A172 (cell line): ENCODE measurements around the gene CTAG1A. TPM values are rescaled to one million over a fixed set of nuclear protein-coding genes. Genes with fewer than 3 reads are reported as not detected.
A peak's percentile ranks its signal among the peaks of the same experiment; 100 is the strongest.
"Not testable (repeated sequence)": the region's sequence is repeated elsewhere in the genome, so short reads cannot be mapped to it uniquely, and the experiment has no call there.

Experiments
- DNase-seq: peaks from one replicate; pipeline ENCODE4 v3.0.0-alpha.2; 2015; ENCODE audit warnings: low spot score
- total RNA-seq: library from RNA; depleted of rRNA; stranded (reverse); fragments of >200 nt; shearing (Covaris generic); gene quantifications from 2 replicates; pipeline ENCODE4 v1.2.3, GENCODE V29; 2014

Gene CTAG1A
- total RNA-seq, 1 experiment from 2014 or later = not detected

GRCh38 chrX:154573061-154573460 is 11.9 kb upstream of the CTAG1A start:
- not testable (repeated sequence) for DNase-seq

GRCh38 chrX:154575076-154575475 is 9.9 kb upstream of the CTAG1A start:
- not testable (repeated sequence) for DNase-seq

DNA sequence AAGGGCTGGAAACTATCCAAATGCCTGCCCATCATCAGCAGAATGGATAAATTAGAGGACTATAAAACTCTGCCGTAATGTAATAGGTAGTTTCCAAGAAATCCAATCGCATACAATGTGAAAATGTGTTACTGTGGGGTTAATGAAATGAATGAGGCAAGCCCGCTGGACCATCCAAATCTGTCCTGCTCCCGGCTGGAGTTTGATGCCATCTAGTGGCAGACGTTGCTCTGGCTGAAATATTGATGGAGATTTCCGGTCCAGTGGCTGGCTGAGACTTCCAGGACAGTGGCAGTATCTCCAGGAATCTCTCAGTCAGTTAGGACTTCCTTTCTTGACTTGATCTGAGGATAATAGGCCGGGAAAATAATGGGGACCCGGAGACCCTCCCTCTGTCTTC is 1.9 kb upstream of the CTAG1A start:
- DNase-seq = not testable (repeated sequence)

DNA sequence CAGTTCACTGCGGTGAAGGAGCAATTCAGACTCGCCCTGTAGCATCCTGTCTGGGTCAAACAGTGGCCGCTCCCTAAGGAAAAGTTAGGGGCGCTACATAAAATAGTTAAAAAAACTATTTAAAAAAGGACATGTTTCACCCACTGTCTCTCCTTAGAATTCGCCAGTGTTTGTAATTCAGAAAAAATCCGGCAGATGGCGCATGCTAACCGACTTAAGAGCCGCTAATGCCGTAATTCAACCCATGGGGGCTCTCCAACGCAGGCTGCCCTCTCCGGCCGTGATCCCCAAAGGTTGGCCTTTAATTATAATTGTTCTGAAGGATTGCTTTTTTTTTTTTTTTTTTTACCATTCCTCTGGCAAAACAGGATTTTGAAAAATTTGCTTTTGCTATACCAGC is 5.5 kb downstream of the CTAG1A start:
- DNase-seq = not testable (repeated sequence)

DNA sequence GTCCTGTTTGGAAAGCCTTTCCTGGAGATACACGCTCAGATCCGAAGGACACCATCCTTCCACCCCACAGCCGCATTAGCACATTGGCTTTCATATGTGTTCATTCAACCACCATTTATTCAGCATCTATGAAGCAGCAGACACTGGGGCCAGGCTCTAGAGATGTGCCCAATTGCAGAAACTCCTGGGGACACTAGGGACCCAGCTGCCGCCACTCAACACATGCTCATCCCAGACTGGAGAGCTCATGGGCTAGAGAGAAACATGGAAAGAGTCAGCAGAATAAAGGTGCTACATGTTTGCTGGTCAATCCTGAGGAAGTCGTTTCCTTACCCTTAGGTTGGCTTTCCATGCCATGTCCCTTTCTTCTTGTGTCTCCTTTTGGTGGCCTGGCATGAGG is 7.6 kb downstream of the CTAG1A start:
- no peak for DNase-seq

GRCh38 chrX:154593201-154593600 is 8.3 kb downstream of the CTAG1A start:
- no peak for DNase-seq

DNA sequence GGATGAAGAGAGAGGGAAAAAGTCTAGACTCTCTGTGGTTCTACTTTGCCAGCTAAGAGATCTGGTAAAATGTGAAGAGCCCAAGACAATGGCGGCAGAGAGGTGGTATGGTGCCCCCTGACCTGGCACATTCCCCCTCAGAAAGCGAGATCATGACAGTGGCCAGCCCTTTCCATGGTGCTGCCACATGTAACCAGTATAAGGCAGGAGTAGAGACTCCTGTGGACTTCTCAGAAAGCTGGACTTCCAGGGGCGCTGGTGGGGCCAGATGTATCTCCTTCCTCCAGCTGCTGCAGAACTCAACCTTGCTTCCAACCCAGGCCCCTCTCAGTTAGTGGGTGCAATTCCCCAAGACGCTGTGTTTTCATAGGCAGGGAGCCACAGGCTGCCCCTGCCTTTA is 9.6 kb downstream of the CTAG1A start:
- no peak for DNase-seq

GRCh38 chrX:154595559-154596249 is 10.8 kb downstream of the CTAG1A start:
- DNase-seq = peak; percentile 40

DNA sequence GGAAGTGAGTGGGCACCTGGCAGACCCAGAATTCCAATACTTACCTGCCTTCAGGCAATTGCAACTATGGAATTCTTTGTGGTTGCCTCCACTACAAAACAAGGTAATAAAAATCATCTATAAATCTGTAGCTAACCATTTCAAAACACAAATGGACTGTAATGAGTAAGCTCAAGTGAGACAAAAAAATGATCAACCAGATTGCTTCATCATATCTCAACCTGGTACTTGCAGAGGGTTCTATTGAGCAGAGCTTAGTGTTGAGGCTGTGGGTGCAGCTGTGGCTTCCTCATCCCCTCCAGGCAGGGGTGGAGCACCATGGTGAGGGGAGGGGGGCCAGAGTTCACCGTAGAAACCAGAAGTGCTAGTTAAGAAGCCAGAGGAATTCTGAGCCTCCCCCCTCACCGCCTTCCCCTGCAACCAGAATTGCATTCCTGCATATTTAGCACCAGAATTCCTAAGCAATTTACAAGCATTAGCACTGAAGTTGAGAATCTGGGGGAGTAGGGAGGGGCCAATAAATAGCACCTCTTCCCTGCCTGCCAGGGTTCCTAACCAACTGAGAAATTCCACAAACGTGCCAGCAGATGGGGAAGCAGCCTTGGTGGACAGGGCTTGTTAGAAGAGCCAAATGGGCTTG is 11.5 kb downstream of the CTAG1A start:
- peak; percentile 96 for DNase-seq

DNA sequence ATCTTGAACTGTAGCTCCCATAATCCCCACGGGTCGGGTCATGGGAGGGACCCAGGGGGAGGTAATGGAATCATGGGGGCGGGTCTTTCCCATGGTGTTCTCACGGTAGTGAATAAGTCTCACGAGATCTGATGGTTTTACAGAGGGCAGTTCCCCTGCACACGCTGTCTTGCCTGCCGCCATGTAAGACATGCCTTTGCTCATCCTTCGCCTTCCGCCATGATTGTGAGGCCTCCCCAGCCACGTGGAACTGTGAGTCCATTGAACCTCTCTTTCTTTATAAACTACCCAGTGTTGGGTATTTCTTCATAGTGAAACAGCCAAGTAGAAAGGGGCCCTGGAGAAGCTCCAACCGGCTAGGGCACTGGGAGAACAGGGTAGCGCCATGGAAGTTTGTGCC is 12.3 kb downstream of the CTAG1A start:
- DNase-seq = no peak

DNA sequence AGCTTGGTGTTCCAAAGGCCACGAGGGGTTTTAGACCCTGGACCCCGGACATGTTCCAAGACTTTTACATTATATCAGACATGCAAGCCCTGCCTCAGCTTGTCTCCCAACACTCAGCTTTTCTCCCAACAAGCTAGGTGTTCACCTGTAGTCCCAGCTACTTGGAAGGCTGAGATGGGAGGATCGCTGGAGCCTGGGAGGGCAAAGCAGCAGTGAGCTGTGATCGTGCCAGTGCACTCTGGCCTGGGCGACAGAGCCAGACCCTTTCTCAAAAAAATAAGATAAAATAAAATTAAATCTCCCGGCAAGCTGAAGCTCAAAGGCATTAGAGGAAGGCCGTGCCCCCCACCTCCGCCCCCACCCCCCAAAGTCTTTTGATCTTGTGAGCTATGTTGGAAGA is 13.7 kb downstream of the CTAG1A start:
- DNase-seq = no peak

- no peak for DNase-seq
These were observed 14.6 kb downstream of the CTAG1A start for GRCh38 chrX:154599531-154599930.

DNA sequence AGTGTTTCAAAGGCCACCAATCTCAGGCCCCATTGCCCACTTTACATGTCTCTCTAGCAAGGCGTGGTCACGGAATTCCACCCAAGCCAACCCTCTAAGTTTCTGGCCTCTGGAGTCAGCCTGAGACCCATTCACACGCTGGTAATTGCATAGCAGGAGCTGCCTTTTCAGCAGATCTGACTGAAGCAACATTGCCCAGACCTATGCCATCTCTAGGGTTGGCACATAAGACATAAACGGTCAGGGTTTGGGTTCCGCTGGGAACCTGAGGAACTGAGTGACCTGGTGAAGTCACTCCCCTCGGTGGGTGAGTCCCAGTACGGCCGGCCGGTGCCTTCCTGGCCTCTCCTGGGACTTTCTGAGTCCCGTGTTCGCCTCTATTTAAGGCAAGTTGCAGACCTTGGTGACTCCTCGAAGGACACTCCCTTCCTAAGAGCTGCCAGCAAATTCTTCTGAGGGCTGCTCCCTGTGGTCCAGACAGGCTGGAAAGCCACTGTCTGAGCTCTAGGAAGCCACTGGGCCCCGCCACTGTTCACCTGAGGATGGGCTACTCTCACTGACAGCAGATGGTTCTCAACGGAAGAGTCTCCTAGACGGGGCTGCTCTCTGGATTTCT is 15.9 kb downstream of the CTAG1A start:
- DNase-seq = peak; percentile 89

GRCh38 chrX:154602226-154602625 is 17.3 kb downstream of the CTAG1A start:
- DNase-seq = no peak

DNA sequence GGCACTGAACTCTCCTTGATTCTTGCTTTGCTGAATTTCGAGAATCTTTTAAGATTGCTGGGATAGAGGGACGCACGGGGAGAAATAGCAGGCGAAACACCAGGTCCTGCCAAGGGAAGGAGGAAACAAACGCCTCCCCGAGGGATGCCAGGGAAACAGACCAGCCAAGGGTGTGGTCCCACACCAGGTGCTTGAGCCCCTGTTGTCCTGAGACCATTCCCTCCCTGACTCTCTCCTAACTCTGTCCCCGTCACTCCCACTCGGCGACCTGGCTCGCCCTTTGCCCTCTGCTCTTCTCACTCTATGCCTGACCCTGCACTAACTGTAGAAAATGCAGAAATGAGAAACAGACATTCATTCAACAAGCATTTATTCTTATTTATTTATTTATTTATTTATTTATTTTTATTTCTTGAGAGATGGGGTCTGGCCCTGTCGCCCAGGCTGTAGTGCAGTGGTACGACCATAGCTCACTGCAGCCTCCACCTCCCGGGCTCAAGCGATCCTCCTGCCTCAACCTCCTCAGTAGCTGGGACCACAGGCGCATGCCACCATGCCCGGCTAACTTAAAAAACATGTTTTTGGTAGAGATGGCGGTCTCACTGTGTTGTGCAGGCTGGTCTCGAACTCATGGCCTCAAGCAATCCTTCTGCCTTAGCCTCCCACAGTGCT is 18.0 kb downstream of the CTAG1A start:
- no peak for DNase-seq

- peak; percentile 96 for DNase-seq
These were observed 18.8 kb downstream of the CTAG1A start for GRCh38 chrX:154603438-154604430.

GRCh38 chrX:154605566-154605965 is 20.6 kb downstream of the CTAG1A start:
- DNase-seq = no peak

DNA sequence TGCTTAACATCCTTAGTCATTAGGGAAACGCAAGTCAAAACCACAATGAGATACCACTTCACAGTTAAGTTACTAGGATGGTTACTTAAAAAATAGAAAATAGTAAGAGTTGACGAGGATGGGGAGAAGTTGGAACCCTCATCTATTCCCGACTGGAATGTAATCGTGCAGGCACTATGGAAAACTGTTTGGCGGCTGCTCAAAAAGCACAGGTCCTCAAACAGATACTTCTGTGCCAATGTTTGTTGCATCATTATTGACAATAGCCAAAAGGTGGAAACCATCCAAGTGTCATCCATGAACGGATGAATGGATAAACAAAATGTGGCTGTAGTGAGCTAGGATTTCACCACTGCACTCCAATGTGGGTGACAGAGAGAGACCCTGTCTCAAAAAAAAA is 22.4 kb downstream of the CTAG1A start:
- DNase-seq = no peak

GRCh38 chrX:154607976-154608375 is 23.0 kb downstream of the CTAG1A start:
- not testable (repeated sequence) for DNase-seq

DNA sequence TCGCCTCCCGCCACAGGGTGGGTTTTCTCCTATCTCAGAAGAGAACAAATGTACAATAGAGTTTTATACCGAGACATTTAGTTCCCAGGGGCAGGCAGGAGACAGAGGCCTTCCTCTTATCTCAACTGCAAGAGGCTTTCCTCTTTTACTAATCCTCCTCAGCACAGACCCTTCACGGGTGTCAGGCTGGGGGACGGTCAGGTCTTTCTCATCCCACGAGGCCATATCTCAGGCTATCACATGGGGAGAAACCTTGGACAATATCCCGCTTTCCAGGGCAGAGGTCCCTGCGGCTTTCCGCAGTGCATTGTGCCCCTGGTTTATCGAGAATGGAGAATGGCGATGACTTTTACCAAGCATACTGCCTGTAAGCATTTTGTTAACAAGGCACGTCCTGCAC is 23.9 kb downstream of the CTAG1A start:
- not testable (repeated sequence) for DNase-seq

GRCh38 chrX:154611146-154611545 is 26.2 kb downstream of the CTAG1A start:
- not testable (repeated sequence) for DNase-seq
